HuH-7.5 (cell line): ENCODE measurements around the gene RPS27A.
A peak's percentile ranks its signal among the peaks of the same experiment; 100 is the strongest.
"Not testable (repeated sequence)": the region's sequence is repeated elsewhere in the genome, so short reads cannot be mapped to it uniquely, and the experiment has no call there.

Experiments
- DNase-seq: peaks from one replicate; pipeline ENCODE4 v3.0.0; 2011; ENCODE audit warnings: low spot score

RPS27A gene

DNA sequence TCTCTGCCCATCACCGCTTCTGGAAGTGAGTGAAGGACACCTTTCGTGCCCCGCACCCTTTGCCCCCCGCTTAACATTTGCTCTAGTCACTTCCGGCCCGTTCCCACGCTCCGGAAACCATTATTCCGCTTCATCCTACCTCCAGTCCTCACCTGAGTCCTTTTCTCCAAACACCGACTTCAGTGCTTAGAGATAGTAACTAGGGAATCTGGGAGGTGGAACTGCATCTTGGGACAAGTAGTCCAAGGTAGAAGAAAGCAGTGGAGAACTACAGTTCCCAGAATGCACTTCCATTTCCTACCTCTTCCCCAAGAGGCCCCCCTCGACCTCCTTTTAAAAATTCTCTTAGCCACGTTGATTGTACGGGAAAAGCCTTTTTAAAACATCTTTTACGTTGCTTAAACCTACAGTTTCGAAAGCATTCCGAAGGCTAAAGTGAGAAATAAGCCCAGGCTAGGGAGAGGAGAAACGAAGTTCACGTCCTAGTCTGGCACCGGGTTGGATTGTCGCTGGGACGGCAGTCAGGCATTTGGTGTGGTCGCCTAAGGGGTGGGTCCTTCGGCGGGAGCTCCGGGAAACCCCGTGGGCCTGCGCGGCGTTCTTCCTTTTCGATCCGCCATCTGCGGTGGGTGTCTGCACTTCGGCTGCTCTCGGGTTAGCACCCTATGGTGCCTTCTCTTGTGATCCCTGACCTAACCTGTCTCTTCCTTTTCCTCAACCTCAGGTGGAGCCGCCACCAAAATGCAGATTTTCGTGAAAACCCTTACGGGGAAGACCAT, at the start of gene RPS27A, which contains the start of gene CLHC1:
Gene RPS27A, plus strand, starts transcription at position 605 of the 779 bp plus-strand sequence. Its CDS starts 137 bp downstream, at position 742.
Gene CLHC1, minus strand, starts transcription at position 210 of the 779 bp plus-strand sequence. CDS start 9,882 bp downstream, outside the sequence.
- DNase-seq = peak; percentile 79

DNA sequence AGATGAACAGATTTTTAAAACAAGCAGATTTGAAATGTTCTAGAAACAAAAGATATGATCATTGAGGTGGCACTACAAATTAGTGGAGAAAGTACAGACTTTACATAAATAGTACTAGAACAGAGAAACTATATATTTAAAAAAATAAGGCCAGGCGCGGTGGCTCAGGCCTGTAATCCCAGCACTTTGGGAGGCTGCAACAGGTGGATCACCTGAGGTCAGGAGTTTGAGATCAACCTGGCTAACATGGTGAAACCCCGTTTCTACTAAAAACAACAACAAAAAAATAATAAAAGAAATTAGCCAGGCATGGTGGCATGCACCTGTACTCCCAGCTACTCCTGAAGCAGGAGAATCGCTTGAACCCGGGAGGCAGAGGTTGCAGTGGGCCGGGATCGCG, 45.7 kb upstream of the RPS27A start:
- DNase-seq = not testable (repeated sequence)

DNA sequence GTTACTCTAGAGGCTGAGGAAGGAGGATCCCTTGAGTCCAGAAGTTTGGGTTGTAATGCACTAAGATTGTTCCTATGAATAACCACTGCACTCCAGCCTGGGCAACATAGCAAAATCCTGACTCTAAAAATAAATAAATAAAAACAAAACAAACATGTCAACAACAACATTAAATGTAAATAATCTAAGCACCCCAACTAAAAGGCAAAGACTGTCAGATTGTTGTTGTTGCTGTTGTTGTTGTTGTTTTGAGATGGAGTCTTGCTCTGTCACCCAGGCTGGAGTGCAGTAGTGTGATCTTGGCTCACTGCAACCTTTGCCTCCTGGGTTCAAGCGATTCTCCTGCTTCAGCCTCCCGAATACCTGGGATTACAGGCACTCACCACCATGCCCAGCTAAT, 40.6 kb upstream of the RPS27A start:
- not testable (repeated sequence) for DNase-seq

- DNase-seq = no peak
Observed at GRCh38 chr2:55196526-55196925, 36.0 kb upstream of the RPS27A start.

DNA sequence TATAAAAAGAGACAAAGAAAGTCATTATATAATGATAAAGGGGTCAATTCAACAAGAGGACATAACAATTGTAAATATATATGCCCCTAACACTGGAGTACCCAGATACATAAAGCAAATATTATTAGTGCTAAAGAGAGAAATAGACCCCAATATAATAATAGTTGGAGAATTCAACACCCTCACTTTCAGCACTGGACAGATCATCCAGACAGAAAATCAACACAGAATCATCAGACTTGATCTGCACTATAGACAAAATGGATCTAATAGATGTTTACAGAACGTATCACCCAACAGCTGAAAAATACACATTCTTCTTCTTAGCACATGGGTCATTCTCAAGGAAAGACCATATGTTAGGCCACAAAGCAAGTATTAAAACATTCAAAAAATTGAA, 32.1 kb upstream of the RPS27A start:
- DNase-seq = no peak

GRCh38 chr2:55204536-55204935, 28.0 kb upstream of the RPS27A start:
- DNase-seq = no peak

- DNase-seq = no peak
Observed at GRCh38 chr2:55204950-55205349, 27.5 kb upstream of the RPS27A start.

DNA sequence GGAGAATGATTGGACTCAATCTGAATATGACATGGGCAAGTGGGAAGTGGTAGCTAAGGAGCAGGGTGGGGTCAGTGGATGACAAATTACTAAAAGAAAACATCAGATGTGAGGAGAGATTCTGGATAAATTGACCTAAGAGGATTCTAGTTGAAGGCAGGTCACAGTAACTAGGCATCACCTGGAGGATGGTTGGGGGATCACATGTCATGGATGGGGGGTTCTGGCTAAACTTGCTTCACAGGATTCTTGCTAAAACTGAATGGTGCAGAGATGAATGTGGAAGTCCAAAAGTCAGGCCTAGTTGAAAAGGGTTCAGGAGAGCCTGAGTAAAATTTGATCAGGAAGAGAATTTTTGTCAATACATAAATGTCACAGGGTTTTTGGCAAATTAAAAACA, 18.7 kb upstream of the RPS27A start:
- DNase-seq = no peak

- DNase-seq = no peak
Observed at GRCh38 chr2:55223958-55224760, 8.3 kb upstream of the RPS27A start.

GRCh38 chr2:55224761-55225261, 7.7 kb upstream of the RPS27A start:
- DNase-seq = no peak

DNA sequence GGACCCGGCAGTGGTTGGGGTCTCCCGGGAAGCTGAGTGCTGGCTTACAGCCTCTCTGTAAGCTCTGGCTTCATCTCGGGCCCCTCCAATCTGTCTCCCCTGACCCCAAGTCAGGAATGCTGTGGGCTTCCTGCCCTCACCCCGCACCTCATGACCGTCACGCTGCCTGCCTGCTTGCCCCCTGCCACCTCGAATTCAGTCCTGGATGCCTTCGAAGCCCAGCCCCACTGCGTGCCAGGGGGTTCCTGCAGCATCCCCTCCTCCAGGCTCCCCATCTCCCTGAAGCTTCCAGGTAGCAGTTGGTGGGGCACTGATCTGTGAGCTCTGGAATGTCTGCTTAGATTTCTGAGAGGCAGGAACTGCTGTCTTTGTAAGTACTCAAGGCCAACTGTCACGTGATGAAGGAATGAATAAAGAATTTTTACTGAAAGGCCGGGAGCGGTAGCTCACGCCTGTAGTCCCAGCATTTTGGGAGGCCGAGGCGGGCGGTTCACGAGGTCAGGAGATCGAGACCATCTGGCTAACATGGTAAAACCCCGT, 6.9 kb upstream of the RPS27A start:
- DNase-seq = no peak

GRCh38 chr2:55227437-55228225, 4.9 kb upstream of the RPS27A start:
- DNase-seq = not testable (repeated sequence)

- DNase-seq = no peak
Observed at GRCh38 chr2:55228226-55228563, 4.3 kb upstream of the RPS27A start.

- no peak for DNase-seq
Observed at GRCh38 chr2:55229221-55229620, 3.3 kb upstream of the RPS27A start.

DNA sequence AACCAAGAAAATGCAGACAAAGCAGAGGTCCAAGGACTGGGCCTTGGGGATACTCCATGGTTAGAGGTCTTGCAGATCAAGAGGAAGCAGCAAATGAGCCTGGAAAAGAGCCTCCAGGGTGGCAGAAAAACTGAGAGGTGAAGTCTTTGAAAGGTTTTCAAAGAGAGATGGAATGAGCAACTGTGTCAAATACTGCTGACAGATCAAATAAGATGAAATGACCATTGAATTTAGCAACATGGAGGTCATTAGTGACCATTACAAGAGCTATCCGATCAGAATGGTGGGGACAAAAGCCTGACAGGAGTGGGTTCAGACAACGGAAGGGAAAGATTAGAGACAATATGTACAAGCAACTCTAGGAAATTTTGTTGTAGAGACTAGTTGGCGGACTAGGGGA, 1.9 kb upstream of the RPS27A start:
- no peak for DNase-seq

GRCh38 chr2:55231546-55232083, 873 bp upstream of the RPS27A start:
- no peak for DNase-seq

GRCh38 chr2:55232863-55233657, 572 bp downstream of the RPS27A start:
- DNase-seq = no peak

DNA sequence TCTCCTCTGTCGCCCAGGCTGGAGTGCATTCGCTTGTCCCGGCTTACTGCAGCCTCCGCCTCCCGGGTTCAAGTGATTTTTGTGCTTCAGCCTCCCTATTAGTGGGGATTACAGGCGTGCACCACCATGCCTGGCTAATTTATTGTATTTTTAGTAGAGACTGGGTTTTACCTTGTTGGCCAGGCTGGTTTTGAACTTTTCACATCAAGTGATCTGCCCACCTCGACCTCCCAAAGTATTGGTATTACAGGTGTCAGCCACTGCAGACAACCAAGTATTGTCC, 1.1 kb downstream of the RPS27A start:
- no peak for DNase-seq

DNA sequence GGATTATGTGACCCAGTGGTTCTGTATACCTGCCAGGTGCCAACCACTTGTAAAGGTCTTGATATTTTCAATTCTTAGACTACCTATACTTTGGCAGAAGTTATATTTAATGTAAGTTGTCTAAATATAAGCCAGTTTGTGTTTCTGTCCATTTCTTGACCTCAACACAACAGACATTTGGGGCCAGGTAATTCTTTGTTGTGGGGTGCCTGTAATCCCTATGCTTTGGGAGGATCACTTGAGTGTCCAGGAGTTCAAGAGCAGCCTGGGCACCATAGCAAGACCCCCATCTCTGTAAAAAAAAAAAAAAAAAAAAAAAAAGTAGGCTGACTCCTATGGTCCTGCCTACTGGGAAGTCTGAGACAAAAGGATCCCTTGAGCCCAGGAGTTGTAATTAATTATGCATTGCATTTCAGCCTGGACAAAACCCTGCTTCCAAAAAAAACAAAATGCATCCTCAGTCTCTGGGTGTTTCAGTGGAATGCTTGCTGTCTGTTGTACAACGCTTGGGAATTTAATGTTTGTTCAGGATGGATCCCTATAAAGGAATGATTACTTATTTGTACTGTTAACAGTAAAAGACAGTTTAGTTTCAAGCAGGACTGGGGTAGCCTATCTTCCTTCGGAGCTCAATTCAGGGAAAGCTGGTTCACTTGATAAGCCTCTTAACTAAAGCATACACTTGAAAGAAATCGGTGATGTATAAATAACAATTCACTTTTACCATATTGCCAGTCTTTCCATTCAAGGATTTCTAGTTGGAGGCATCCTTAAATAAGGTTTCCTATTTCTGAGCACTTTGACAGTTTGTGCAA, 3.4 kb downstream of the RPS27A start:
- no peak for DNase-seq

GRCh38 chr2:55236992-55237543, 4.6 kb downstream of the RPS27A start:
- DNase-seq = no peak
